Inflammatory macrophage treated with lipopolysaccharide for 1 hour (primary cell): ENCODE results near the gene XKRX.
A peak's percentile ranks its signal among the peaks of the same experiment; 100 is the strongest.

Experiments used
- DNase-seq, 2 donors: peaks; one replicate each; pipeline ENCODE4 v3.0.0-alpha.2; 2020 to 2022

Gene XKRX

GRCh38 chrX:100928660-100929613 is at the start of gene XKRX:
XKRX (minus strand) TSS chrX:100928917; CDS start chrX:100928304, 613 bp downstream.
- DNase-seq, result no peak

- DNase-seq, result no peak
Measured at GRCh38 chrX:100976211-100976610, 47.5 kb upstream of the XKRX start.

DNA sequence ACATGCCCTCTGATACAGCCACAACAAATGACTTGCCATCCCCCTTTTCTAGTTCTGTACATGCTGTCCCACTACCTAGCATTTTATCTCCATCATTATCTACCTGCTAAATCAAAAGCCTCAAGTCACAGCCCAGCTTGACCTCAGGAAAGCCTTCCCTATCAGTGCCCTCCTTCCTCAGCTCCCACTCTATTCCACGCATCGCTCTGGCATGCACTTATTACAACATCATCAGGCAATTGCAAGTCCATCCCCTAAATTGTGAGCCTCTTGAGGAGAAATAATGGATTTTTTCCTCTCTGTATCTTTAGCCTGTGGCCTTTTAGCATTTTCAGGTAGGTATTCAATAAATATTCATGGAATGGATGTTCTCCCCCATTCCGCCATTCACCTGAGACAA is 46.5 kb upstream of the XKRX start:
- DNase-seq, result no peak

GRCh38 chrX:100973411-100973810 is 44.7 kb upstream of the XKRX start:
- DNase-seq, result no peak

DNA sequence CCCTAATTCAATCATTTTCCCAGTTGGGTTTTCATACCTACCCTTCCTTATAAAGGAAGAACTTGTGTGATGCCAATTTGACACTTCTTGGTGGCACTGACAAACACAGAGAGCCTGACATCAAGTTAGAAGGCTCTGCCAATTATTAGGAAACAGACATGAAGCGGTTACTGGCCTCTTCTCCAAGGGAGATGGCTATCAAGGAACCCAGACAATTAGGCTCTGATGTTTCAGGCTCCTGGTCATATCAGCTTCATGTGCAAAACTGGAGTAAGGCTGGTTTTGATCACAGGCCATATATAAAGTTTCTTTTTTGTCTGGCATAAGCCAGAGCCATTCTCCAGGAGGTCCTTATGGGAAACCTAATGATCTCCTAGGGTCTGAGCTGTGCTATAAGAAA is 41.2 kb upstream of the XKRX start:
- no peak for DNase-seq

DNA sequence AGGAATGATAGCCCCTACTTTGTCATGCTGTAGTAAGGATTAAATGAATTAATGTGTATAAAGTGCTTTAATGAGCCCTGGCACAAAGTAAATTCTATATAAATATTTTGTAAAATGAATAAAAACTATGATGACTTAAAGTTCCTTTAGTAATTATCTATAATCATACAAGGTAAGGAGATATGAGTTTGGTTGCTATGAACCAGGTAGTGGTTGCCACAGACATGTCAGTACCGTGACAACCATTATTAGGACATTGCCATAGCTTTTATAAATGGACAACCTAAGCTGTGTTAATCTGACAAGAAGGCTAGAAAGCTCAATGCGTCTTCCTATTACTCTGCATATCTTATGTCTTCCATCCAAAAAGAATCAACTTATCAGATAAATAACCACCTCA is 40.7 kb upstream of the XKRX start, which contains the start of gene ARL13A:
TSS of gene ARL13A (plus strand) at position 301 of the 400 bp plus-strand sequence. CDS start 3,982 bp downstream, outside the sequence.
- no peak for DNase-seq

DNA sequence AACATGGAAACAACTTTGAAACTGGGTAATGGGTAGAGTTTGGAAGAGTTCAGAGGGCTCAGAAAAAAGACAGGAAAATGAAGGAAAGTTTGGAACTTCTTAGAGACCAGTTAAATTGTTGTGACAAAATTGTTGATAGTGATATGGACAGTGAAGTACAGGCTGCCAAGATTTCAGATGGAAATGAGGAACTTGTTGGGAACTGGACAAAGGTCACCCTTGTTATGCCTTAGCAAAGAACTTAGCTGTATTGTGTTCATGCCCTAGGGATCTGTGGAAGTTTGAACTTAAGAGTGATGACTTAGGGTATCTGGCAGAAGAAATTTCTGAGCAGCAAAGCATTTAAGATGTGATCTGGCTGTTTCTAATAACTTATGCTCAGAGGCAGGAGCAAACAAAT is 35.6 kb upstream of the XKRX start:
- peak in 1 of 2 donors; percentile 0 for DNase-seq

GRCh38 chrX:100962811-100963210 is 34.1 kb upstream of the XKRX start:
- no peak for DNase-seq

- DNase-seq, result no peak
Measured at GRCh38 chrX:100948557-100948956, 19.8 kb upstream of the XKRX start.

DNA sequence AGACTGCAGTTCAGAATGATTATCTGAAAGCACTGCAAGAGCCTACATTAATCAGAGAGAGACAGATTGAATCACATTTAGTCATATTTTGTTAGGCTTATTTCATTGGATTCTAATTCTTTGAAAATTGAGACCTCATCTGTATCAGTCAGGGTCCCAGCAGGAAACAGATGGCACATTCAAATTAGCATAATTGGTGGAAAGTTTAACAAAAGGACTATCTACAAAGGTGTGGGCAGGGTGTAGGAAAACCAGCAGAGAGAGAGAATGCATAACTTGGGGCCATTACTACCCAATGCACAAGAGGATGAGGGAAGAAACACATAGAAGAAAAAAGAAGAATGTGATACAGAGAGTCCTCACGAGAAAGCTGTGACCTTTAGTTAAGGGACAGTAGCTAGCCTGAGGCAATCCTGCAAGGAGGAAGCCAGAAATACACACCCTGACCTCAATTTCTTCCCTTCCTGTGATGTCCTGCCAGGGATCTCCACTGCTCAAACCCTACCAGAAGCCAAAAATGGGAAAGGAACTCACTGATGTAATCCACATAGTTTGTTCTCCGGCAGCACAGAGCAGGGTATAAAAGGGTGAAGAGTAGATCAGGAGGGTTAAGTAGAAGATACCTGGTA is 17.7 kb upstream of the XKRX start:
- no peak for DNase-seq

GRCh38 chrX:100944601-100945000 is 15.9 kb upstream of the XKRX start:
- DNase-seq, result no peak

DNA sequence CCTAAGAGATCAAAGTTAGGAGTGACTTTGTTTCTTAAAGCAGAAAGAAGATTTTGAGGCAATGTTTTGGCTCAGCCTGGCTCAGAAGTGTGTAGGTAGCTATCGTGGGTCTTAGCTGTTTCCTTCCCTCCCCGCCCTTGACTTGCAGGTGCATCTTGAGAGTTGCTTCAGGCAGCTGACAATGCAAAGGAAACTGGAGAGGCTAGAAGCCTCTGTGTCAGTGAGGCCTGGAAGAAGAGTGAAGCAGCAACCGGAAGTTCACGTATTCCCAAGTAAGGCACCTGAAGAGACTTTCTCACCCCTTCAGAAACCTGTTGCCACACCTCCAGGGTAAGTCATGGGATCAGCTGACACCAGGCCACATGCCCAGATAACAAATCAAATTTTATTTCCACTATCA is 10.6 kb upstream of the XKRX start:
- DNase-seq, result no peak

DNA sequence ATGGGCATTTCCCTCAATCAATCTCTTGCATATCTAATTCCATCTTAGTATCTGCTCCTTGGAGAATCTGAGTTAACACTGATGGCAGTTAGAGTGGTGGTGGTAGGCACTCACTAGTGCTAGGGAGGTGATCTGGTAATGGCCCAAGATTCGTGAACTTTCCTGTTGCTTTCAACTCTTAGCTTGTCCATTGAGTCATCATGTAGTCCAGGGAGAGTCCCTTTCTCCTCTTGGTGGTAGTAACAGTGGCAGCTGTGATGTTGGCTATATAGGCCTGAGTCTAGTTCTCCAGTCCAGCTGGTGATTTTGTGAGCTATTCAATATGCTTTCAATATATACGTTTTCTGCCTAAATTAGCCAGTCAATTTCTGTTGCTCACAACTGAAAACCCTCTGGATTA is 7.0 kb upstream of the XKRX start:
- DNase-seq, result no peak

DNA sequence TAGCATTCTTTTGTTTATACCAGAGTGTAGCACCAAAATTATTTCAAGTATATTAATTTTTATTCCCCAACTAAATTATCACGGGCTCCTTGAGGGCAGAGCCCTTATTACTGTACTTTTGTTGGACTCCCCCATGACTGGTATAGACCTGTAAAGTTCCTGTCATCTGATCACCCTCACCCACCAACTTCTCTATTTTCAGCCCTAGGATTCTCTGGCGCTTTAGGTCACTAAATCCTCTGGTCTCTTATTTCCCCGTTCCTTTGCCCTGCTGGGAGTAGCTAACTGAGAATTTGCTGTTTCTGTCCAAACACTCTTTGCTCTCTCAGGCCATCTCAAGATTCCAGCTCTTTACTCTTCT is 3.2 kb upstream of the XKRX start:
- DNase-seq, result peak in 1 of 2 donors; percentile 15

- peak; percentile 8 to 29 for DNase-seq
Measured at GRCh38 chrX:100931218-100931924, 2.7 kb upstream of the XKRX start.

DNA sequence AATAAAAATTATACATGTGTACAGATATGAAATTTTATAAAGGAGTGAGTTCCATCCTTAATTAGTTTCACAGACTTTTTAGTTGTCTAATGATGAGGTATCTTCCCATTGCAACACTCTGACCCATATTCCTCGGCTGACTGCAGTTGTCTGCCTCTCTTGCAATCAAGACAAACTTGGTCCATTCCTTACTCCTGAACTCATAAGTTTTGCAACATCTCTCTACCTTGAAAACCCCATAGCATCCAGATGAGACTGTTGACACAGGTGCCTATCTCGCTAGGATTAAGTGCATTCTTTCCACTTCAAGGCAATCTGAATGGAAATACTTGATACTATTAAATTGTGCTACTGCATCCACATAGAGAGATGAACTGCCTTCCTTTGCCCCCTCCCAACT is 2.3 kb downstream of the XKRX start:
- no peak for DNase-seq

- DNase-seq, result no peak
Measured at GRCh38 chrX:100924375-100924774, 4.3 kb downstream of the XKRX start.

DNA sequence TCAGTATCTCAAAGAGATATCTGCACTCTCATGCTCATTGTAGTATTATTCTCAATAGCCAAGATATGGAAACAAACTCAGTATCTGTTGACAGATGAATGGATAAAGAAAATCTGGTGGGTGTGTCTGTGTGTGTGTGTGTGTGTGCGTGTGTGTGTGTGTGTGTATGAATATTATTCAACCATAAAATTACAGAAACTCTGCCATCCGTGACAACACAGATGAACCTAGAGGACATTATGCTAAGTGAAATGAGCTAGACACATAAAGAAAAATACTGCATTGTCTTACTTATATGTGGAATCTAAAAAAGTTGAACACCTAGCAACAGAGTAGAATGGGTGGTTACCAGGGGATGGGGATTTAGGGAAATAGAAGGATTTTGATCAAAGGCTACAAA is 13.2 kb downstream of the XKRX start:
- DNase-seq, result no peak

GRCh38 chrX:100913111-100913510 is 15.6 kb downstream of the XKRX start:
- no peak for DNase-seq

GRCh38 chrX:100911731-100912130 is 17.0 kb downstream of the XKRX start:
- DNase-seq, result no peak

GRCh38 chrX:100905620-100906019 is 23.1 kb downstream of the XKRX start:
- no peak for DNase-seq

GRCh38 chrX:100904433-100904832 is 24.3 kb downstream of the XKRX start:
- no peak for DNase-seq

GRCh38 chrX:100895365-100896075 is 33.2 kb downstream of the XKRX start:
- no peak for DNase-seq
